Stimulated activated CD4-positive, alpha-beta T cell treated with anti-CD3 and anti-CD28 coated beads, Interleukin-12 subunit alpha, Interleukin-12 subunit beta, amount 100 ng/mL, for 4 hours (primary cell): ENCODE measurements around the gene PEX14.
"Not testable (repeated sequence)": the region's sequence is repeated elsewhere in the genome, so short reads cannot be mapped to it uniquely, and the experiment has no call there.

ENCODE experiments used
- DNase-seq: peaks from one replicate; pipeline ENCODE4 v3.0.0-alpha.2; 2020

The PEX14 gene, protein sequence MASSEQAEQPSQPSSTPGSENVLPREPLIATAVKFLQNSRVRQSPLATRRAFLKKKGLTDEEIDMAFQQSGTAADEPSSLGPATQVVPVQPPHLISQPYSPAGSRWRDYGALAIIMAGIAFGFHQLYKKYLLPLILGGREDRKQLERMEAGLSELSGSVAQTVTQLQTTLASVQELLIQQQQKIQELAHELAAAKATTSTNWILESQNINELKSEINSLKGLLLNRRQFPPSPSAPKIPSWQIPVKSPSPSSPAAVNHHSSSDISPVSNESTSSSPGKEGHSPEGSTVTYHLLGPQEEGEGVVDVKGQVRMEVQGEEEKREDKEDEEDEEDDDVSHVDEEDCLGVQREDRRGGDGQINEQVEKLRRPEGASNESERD

GRCh38 chr1:10474613-10475507 is at the start of gene PEX14:
PEX14 (plus strand) TSS chr1:10474950; CDS start chr1:10474967, 17 bp downstream.
- DNase-seq, result peak; percentile 83

DNA sequence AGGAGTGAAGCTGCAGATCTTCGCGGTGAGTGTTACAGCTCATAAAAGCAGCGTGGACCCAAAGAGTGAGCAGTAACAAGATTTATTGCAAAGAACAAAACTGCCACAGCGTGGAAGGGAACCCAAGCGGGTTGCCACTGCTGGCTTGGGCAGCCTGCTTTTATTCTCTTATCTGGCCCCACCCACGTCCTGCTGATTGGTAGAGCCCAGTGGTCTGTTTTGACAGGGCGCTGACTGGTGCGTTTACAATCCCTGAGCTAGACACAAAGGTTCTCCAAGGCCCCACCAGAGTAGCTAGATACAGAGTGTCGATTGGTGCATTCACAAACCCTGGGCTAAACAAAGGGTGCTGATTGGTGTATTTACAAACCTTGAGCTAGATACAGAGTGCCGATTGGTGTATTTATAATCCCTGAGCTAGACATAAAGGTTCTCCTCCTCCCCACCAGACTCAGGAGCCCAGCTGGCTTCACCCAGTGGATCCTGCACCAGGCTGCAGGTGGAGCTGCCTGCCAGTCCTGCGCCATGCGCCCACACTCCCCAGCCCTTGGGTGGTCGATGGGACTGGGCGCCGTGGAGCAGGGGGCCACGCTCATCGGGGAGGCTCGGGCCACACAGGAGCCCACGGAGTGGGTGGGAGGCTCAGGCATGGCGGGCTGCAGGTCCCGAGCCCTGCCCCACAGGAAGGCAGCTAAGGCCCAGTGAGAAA is 48.8 kb upstream of the PEX14 start:
- not testable (repeated sequence) for DNase-seq

DNA sequence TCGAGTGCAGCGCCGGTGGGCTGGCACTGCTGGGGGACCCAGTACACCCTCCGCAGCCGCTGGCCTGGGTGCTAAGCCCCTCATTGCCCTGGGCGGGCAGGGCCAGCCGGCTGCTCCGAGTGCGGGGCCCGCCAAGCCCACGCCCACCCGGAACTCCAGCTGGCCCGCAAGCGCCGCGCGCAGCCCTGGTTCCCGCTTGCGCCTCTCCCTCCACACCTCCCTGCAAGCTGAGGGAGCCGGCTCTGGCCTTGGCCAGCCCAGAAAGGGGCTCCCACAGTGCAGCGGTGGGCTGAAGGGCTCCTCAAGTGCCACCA is 48.3 kb upstream of the PEX14 start:
- not testable (repeated sequence) for DNase-seq

- DNase-seq, result no peak
Measured at GRCh38 chr1:10428984-10429383, 45.8 kb upstream of the PEX14 start.

DNA sequence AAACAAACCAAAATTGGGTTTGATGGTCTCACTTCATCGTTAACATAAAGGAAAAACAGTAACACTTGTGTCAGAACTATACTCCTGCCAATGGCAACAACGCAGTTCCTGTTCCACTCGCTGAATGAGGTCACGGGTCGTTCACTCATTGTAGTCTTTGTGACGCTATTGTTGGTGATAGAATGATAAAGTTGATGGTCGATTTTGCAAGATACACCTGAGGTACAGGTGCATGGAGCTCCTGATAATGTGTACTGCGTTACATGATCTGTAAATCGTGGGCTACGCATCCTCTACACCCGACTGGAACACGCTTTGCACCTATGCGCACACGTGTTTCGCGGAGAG is 44.9 kb upstream of the PEX14 start:
- no peak for DNase-seq

DNA sequence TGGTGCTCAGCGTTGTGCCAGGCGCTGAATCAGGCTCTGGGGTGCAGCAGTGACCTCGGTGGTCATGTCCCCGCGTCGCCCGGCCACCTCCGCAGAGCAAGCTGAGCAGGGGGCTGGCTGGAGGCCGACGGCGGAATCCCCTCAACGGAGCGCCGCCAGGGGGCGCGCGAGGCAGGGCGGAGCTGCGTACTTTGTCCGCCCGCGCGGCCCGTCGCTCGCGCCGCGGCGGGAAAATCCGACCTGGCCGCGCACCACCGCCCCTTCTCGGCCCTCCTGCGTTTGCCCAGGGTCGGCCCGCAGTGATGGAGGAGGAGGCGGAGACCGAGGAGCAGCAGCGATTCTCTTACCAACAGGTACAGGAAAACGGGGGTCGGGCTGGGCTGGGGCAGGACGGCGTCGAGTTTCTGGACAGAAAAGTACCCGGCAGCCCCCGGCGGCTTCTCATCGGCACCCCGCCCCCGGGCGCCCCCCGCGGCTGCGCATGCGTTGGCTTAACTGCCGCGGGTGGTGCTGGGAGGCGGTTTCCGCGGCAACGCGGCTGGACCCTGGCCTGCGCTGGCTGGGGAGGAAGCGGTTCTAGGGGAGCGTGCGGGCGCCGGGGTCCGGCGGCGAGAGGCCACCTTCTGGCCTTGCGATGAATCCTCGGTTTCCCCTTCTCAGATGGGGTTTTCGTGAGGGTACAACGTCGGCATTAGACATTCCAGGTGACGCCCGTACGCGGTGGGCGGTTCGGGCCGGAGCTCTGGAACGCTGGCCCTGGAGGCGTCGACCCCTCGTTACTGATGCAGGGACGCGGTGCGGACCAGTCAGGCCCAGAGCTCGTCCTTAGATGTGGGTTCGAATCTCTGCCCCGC is 44.3 kb upstream of the PEX14 start, which contains the start of gene CENPS:
TSS of gene CENPS (plus strand) at position 218 of the 854 bp plus-strand sequence. CDS start at position 303, 85 bp downstream.
- peak; percentile 95 for DNase-seq

GRCh38 chr1:10431070-10431730 is 43.5 kb upstream of the PEX14 start:
- DNase-seq, result no peak

DNA sequence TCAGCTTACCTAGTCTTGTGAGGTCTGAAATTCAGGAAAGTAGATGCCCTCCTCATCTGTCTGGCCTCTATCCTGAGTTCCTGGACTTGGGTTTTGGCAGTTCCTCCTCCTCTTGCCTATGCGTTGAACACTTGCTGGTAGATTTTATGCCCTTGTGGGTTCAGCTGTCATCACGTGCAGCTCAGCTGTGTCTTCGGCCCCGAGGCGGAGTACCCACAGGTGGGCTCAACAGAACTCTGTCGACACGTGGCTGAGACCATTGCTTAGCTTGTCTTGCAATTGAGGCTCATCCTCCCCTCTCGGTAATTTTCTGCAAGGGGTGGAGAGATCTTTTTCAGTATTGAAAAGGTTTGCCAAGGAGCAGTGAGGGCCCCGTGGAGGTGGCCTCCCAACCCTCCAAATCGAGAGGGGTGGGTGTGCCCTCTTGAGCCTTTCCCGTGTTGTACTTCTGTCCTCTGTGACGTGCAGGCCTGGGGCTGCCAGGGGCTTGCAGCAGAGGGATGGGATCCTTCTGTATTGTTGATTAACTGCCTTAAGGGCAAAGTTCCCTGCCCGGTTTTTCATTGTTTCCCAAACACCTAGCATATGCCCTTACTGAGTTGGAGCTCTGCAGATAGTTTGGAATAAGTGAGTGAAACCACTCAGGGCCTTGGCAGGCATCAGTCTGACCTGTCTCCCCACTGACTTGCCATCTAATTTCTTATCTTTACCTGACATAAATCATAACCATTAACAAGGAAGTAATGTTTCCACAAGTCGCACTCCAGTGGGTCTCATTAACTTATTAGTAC is 41.6 kb upstream of the PEX14 start:
- DNase-seq, result no peak

GRCh38 chr1:10433790-10434189 is 41.0 kb upstream of the PEX14 start:
- no peak for DNase-seq

GRCh38 chr1:10434590-10434989 is 40.2 kb upstream of the PEX14 start:
- no peak for DNase-seq

GRCh38 chr1:10437052-10437451 is 37.7 kb upstream of the PEX14 start:
- DNase-seq, result no peak

GRCh38 chr1:10438677-10439163 is 36.0 kb upstream of the PEX14 start:
- no peak for DNase-seq

- no peak for DNase-seq
Measured at GRCh38 chr1:10440305-10440704, 34.4 kb upstream of the PEX14 start.

- DNase-seq, result no peak
Measured at GRCh38 chr1:10440794-10441193, 34.0 kb upstream of the PEX14 start.

DNA sequence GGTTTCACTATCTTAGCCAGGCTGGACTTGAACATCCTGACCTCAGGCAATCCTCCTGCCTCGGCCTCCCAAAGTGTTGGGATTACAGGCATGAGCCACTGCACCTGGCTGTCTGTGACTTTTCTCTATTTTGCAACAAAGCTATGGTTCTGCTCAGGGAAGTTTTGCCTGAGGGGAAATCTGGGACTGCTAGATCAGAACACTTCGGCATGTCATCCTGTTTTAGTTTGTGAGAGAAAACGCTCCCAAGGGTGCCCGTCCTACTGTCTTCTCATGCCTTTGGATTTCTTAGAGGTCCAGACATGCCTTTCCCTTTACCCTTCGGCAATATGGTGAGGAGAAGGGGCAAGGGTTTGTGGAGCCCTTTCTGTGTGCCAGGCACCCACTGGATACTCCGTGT is 30.5 kb upstream of the PEX14 start:
- no peak for DNase-seq

DNA sequence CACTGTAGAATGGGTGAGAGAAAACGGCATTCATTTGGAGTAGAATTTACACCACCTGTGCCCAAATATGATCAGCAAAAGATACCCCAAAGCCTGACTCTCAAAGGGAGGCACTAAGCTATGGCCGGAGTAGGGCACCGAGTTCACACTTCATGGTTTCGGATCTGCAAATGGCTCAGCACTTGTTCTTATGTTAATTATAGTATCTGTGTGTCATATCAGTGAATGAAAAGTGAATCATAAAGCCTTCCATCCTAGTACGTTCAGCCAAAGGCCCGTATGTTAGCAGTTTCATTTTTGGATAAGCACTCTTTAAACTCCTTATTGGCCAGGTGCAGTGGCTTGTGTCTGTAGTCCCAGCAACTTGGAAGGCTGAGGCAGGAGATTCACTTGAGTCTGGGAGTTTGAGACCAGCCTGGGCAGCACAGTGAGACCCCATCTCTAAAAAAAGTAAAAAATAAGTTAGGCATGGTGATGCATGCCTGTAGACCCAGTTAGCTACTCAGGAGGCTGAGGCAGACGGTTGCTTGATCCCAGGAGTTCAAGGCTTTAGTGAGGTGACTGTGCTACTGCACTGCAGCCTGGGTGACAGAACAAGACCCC is 29.9 kb upstream of the PEX14 start:
- no peak for DNase-seq

- no peak for DNase-seq
Measured at GRCh38 chr1:10446790-10447422, 27.8 kb upstream of the PEX14 start.

DNA sequence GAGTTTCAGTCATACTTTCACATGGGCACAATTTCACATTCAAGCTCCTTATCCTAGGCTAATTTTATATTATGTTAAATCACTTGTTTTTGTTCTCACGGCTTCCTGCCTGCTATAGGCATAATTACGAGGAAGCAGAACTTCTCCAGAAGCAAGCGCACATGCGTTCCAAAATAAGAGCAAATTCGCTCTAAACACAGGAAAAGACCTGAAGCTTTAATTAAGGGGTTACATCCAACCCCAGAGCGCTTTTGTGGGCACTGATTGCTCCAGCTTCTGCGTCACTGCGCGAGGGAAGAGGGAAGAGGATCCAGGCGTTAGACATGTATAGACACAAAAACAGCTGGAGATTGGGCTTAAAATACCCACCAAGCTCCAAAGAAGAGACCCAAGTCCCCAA is 25.0 kb upstream of the PEX14 start, which contains the start of gene CORT:
TSS of gene CORT (plus strand) at position 281 of the 400 bp plus-strand sequence. CDS start 193 bp downstream, outside the sequence.
- no peak for DNase-seq

DNA sequence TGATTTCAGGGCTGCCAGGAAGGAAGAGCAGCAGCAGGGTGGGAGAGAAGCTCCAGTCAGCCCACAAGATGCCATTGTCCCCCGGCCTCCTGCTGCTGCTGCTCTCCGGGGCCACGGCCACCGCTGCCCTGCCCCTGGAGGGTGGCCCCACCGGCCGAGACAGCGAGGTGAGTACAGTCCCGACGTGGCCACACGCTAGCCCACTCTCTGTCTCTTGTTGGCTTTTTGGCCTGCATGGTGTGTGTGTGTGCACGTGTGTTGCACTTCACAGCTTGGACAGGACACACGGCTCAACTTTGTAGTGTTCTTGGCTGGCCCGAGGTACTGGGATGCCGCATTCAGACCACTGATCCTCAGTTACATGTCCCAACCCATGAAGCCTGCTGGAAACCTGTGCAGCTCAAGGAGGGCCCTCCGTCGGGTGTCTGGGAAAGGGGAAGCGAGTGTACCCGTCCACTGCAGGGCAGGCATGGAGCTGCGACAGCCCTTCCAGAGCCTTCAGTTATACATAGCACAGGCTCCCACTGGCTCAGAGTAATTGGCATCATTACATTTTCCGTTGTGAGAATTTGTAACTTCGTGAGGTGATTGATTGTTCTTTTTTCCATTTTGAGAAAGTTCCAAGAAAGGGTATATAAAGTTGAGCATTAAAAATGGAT is 24.5 kb upstream of the PEX14 start:
- DNase-seq, result no peak
